HCT116 (cell line): ENCODE measurements around the gene PRPF6. TPM values are rescaled to one million over a fixed set of nuclear protein-coding genes. Genes with fewer than 3 reads are reported as not detected.

ENCODE experiments used
- ATAC-seq: fragments of 200-7000 bp; cut with Tn5 transposase; 2 replicates; pipeline ENCODE4 v1.9.1; 2020; ENCODE audit warnings: mild to moderate bottlenecking, moderate library complexity
- BruUV-seq: library from RNA; stranded (reverse); fragments of 400-500 nt; replicated peaks from 2 replicates; lab custom pipeline; 2021; lab: Mats Ljungman, UMichigan
- CTCF ChIA-PET: fragments of 300-600 bp; sonication (Branson Sonifier 250); formaldehyde crosslinking; loops from one replicate; lab custom pipeline; 2021; ENCODE audit warnings: antibody characterized with exemption; lab: Charles Lee
- POLR2A ChIA-PET: fragments of 300-600, 350-600 bp; sonication (Branson Sonifier 250); formaldehyde crosslinking; loops from one replicate; lab custom pipeline; 2021; ENCODE audit warnings: antibody characterized with exemption; lab: Charles Lee
- RAD21 ChIA-PET, 2 experiments: fragments of 300-600 bp; sonication (Branson Sonifier 250); formaldehyde crosslinking; loops; one replicate each; lab custom pipeline; 2023; ENCODE audit warnings: low total read pairs in 2 of 2; ENCODE audit not compliant: uncharacterized antibody in 2 of 2, unreplicated experiment in 2 of 2, low non-redundant PET in 1 of 2; lab: Charles Lee
- DNase-seq: peaks from one replicate; pipeline ENCODE4 v3.0.0-alpha.2; 2010; ENCODE audit warnings: low read depth, low spot score
- H2AFZ ChIP-seq: fragments of 200-600 bp; shearing (Covaris generic), sonication (generic); 2 replicates; pipeline ENCODE4 v1.6.1; 2017; ENCODE audit warnings: low read depth, mixed run types, mixed read lengths, antibody characterized with exemption, low read length; ENCODE audit not compliant: poor library complexity, severe bottlenecking
- H3K27ac ChIP-seq: 2 replicates; pipeline ENCODE4 v1.5.1; 2012; ENCODE audit warnings: low read depth, low read length
- H3K27me3 ChIP-seq: fragments of 200-600 bp; sonication (generic); 2 replicates; pipeline ENCODE4 v1.6.1; 2016; ENCODE audit warnings: mixed run types, low read length, mixed read lengths; ENCODE audit not compliant: insufficient read depth
- H3K36me3 ChIP-seq, 2 experiments: fragments of 200-500 bp in 1 of 2; fragments of 200-600 bp in 1 of 2; sonication (Bioruptor generic) in 1 of 2; sonication (generic) in 1 of 2; 2 replicates each; pipeline versions ENCODE4 v1.5.1 to v1.6.1; 2014 to 2016; ENCODE audit warnings: low read length in 2 of 2, inconsistent platforms in 1 of 2, mixed read lengths in 1 of 2, mixed run types in 1 of 2; ENCODE audit not compliant: insufficient read depth in 2 of 2, control insufficient read depth in 1 of 2
- H3K4me1 ChIP-seq, 2 experiments: fragments of 200-600 bp in 1 of 2; sonication (generic) in 1 of 2; 2 replicates each; pipeline versions ENCODE4 v1.5.1 to v1.6.1; 2012 to 2017; ENCODE audit warnings: low read length in 2 of 2, inconsistent platforms in 1 of 2, mild to moderate bottlenecking in 1 of 2, mixed read lengths in 1 of 2, mixed run types in 1 of 2, moderate library complexity in 1 of 2; ENCODE audit not compliant: insufficient read depth in 2 of 2, control insufficient read depth in 1 of 2
- H3K4me2 ChIP-seq: fragments of 200-600 bp; sonication (generic); 2 replicates; pipeline ENCODE4 v1.6.1; 2017; ENCODE audit warnings: mixed run types, low read length, mixed read lengths
- H3K4me3 ChIP-seq, 2 experiments: fragments of 200-600 bp in 1 of 2; sonication (generic) in 1 of 2; replicated peaks in 1 of 2; 2 replicates each; pipeline ENCODE4 v1.5.1; 2011 to 2016; ENCODE audit warnings: low read length in 2 of 2, control low read depth in 1 of 2, low read depth in 1 of 2, mild to moderate bottlenecking in 1 of 2, mixed read lengths in 1 of 2, mixed run types in 1 of 2
- H3K79me2 ChIP-seq: fragments of 200-600 bp; sonication (generic); 2 replicates; pipeline ENCODE4 v1.6.1; 2017; ENCODE audit warnings: mild to moderate bottlenecking, mixed run types, low read length, moderate library complexity, mixed read lengths; ENCODE audit not compliant: insufficient read depth
- H3K9ac ChIP-seq: fragments of 200-600 bp; sonication (generic); 2 replicates; pipeline ENCODE4 v1.6.1; 2016; ENCODE audit warnings: low read length, mixed read lengths
- H3K9me2 ChIP-seq: fragments of 200-600 bp; sonication (generic), shearing (Covaris generic); 2 replicates; pipeline ENCODE4 v1.6.1; 2017; ENCODE audit warnings: mixed run types, mild to moderate bottlenecking, moderate library complexity; ENCODE audit not compliant: insufficient read depth
- H3K9me3 ChIP-seq, 2 experiments: fragments of 200-500 bp in 1 of 2; fragments of 200-600 bp in 1 of 2; sonication (Bioruptor generic) in 1 of 2; sonication (generic) in 1 of 2; 2 replicates each; pipeline ENCODE4 v1.6.1; 2014 to 2017; ENCODE audit warnings: low read length in 2 of 2, mixed read lengths in 2 of 2, inconsistent platforms in 1 of 2, low read depth in 1 of 2, mild to moderate bottlenecking in 1 of 2, mixed run types in 1 of 2, moderate library complexity in 1 of 2; ENCODE audit not compliant: control insufficient read depth in 1 of 2, insufficient read depth in 1 of 2
- H4K20me1 ChIP-seq: fragments of 200-600 bp; sonication (generic), shearing (Covaris generic); 2 replicates; pipeline ENCODE4 v1.6.1; 2017; ENCODE audit warnings: mixed run types, mild to moderate bottlenecking, moderate library complexity; ENCODE audit not compliant: insufficient read depth
- CBX3 ChIP-seq: IDR thresholded peaks from 2 replicates; pipeline ENCODE4 v1.6.1; 2012; ENCODE audit warnings: low read depth
- EGR1 ChIP-seq: IDR thresholded peaks from 2 replicates; pipeline ENCODE4 v1.6.1; 2012; ENCODE audit warnings: low read depth
- ELF1 ChIP-seq: IDR thresholded peaks from 2 replicates; pipeline ENCODE4 v1.6.1; 2012; ENCODE audit warnings: low read depth, borderline replicate concordance
- EZH2 ChIP-seq: fragments of 200-600 bp; sonication (generic); IDR thresholded peaks from 2 replicates; pipeline ENCODE4 v1.6.1; 2017; ENCODE audit warnings: antibody characterized with exemption, mixed run types
- EZH2phosphoT487 ChIP-seq: fragments of 200-600 bp; IDR thresholded peaks from 2 replicates; pipeline ENCODE4 v1.6.1; 2018; ENCODE audit warnings: antibody characterized with exemption, borderline replicate concordance
- FOSL1 ChIP-seq: IDR thresholded peaks from 2 replicates; pipeline ENCODE4 v1.6.1; 2012; ENCODE audit warnings: low read depth
- RAD21 ChIP-seq: IDR thresholded peaks from 2 replicates; pipeline ENCODE4 v1.6.1; 2012; ENCODE audit warnings: low read depth, mild to moderate bottlenecking
- SIN3A ChIP-seq: IDR thresholded peaks from 2 replicates; pipeline ENCODE4 v1.6.1; 2012; ENCODE audit warnings: low read depth
- SP1 ChIP-seq: IDR thresholded peaks from 2 replicates; pipeline ENCODE4 v1.6.1; 2012; ENCODE audit warnings: low read depth
- YY1 ChIP-seq: IDR thresholded peaks from 2 replicates; pipeline ENCODE4 v1.6.1; 2011; ENCODE audit warnings: low read length, low read depth, moderate library complexity, mild to moderate bottlenecking; ENCODE audit not compliant: insufficient replicate concordance; ENCODE audit errors: extremely low read depth
- intact Hi-C: fragments of 100-400 bp; cut with micrococcal nuclease; formaldehyde crosslinking; loops from 2 replicates; pipeline ENCODE4 v1.10.0; 2022
- total RNA-seq: library from RNA; stranded (reverse); gene quantifications from one replicate; pipeline ENCODE4 v1.2.1, GENCODE V29; 2021; ENCODE audit not compliant: unreplicated experiment

Gene PRPF6
- total RNA-seq, 1 experiment from 2014 or later = 74.9 TPM

DNA sequence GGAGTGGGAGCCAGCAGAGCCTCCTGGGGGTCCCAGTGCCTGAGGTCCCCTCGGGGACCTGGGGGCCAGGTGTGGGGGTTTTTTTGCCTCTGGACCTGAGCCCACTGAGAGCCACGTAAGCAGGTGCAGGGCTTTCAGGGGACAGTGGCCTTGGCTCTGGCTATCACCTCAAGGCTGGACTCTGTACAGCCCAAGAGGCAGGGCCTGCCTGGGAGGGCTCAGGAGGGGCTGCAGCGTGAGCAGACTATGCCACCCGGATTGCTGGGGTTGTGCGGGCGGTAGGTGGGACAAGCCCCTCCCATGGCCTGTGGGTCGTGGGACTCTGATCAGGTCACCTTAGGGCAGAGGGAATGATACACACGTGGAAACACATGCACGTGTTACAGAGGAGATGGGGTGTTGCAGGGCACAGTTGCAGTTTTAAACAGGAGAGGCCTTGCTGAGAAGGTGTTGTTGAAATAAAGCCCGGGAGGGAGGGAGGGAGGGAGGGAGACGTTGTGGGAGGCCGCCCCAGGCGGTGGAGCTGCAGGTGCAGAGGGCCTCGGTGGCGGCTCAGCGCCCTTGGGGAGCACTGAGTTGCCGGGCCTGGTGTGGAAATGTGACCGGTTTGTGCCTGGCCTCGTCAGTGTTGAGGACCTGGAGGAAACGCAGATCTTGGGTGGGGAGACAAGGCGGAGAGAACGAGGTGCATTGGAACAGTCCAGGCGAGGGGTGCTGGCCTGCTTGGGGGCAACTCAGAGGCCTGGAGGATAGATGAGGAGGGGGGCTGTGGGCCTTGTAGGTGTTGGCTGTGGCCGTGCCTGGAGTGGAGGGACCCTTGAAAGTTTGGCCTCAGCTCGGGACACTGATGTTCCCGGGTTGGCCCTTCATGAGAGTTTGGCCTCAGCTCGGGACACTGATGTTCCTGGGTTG is 84.4 kb downstream of the PRPF6 start:
- no peak overlapping the region for H2AFZ ChIP-seq
- no peaks in the 10 kb centered on the region for H3K27me3 ChIP-seq
- no peaks in the 10 kb centered on the region for H3K9me2 ChIP-seq
- no peaks in the 10 kb centered on the region for H3K9me3 ChIP-seq
- TF ChIP-seq YY1 (no peak), ELF1 (no peak), SP1 (no peak), FOSL1 (no peak), EZH2phosphoT487 (no peak)
- DNase-seq (no peak), ATAC-seq (no peak)
- no peaks in the 10 kb centered on the region for H3K79me2 ChIP-seq
- ChIA-PET CTCF (interaction anchor here (0.7 to 1.3 kb wide), 3 partner anchors 27 to 85 kb away, joined by 3 to 4 read pairs (median 4); partner anchors contain the start of gene PRPF6), RAD21 (interaction anchor here in 1 of 2 experiments (0.8 kb wide), 1 partner anchor 26 kb away, joined by 3 read pairs; no protein-coding TSS in a partner anchor), POLR2A (interaction anchor here (1.0 to 1.4 kb wide), 2 partner anchors 11 to 26 kb away, joined by 3 read pairs; no protein-coding TSS in a partner anchor)
- no peak overlapping the region for H3K4me3 ChIP-seq
- peaks cover 42 to 54% of the 10 kb centered on the region in 2 experiments for H3K4me1 ChIP-seq
- no peaks in the 10 kb centered on the region for H4K20me1 ChIP-seq
- H3K36me3 ChIP-seq = no peaks in the 10 kb centered on the region
- no TSS peak for BruUV-seq
- intact Hi-C loops = no loop called here
- peak overlapping the region; percentile 15; the same call in 1 of the 2 replicates for H3K27ac ChIP-seq
- peak overlapping the region; percentile 84 for H3K4me2 ChIP-seq
- H3K9ac ChIP-seq = no peak overlapping the region

GRCh38 chr20:64065974-64066343 is 85.0 kb downstream of the PRPF6 start:
- Histone ChIP-seq H4K20me1 (no peaks in the 10 kb centered on the region), H3K4me1 (peaks cover 42 to 54% of the 10 kb centered on the region in 2 experiments), H3K9ac (no peak overlapping the region), H3K79me2 (no peaks in the 10 kb centered on the region), H3K4me2 (peak overlapping the region; percentile 61), H2AFZ (no peak overlapping the region), H3K4me3 (no peak overlapping the region), H3K36me3 (no peaks in the 10 kb centered on the region), H3K9me2 (no peaks in the 10 kb centered on the region), H3K27ac (peak overlapping the region; percentile 35; the same call in 1 of the 2 replicates), H3K27me3 (no peaks in the 10 kb centered on the region), H3K9me3 (no peaks in the 10 kb centered on the region)
- CTCF ChIA-PET = interaction anchor here (1.1 kb wide), 1 partner anchor 27 kb away, joined by 4 read pairs; no protein-coding TSS in a partner anchor
- BruUV-seq = no TSS peak
- intact Hi-C loops = no loop called here
- ATAC-seq = peak; percentile 54
- DNase-seq = peak; percentile 62
- POLR2A ChIA-PET = interaction anchor here (1.4 kb wide), 1 partner anchor 27 kb away, joined by 3 read pairs; no protein-coding TSS in a partner anchor
- TF ChIP-seq EZH2 (no peak), CBX3 (no peak), EGR1 (no peak), FOSL1 (no peak), RAD21 (no peak), SIN3A (no peak)
- RAD21 ChIA-PET = interaction anchor here in 1 of 2 experiments (0.8 kb wide), 1 partner anchor 27 kb away, joined by 3 read pairs; no protein-coding TSS in a partner anchor
